SK-MEL-5 (cell line): Measurements from ENCODE around the gene GZMM. TPM values are rescaled to one million over a fixed set of nuclear protein-coding genes. Genes with fewer than 3 reads are reported as not detected.

ENCODE experiments used
- DNase-seq: peaks from one replicate; pipeline ENCODE4 v3.0.0-alpha.2; 2016; ENCODE audit warnings: low read depth, low spot score
- in situ Hi-C: cut with HindIII; loops from 2 replicates; pipeline ENCODE4 v1.10.0; 2016; ENCODE audit warnings: low sequenced_read_pairs, high pct_unique_total_duplicates, low pct_unique_long_range_greater_than_20kb
- total RNA-seq: library from RNA; depleted of rRNA; stranded (reverse); fragments of >200 nt; shearing (Covaris generic); gene quantifications from 2 replicates; pipeline ENCODE4 v1.2.3, GENCODE V29; 2014

Gene GZMM
- total RNA-seq, 1 experiment from 2014 or later: 0.21 TPM

- DNase-seq: no peak
- in situ Hi-C loops: no loop called here
Measured at GRCh38 chr19:508204-509150, 35.4 kb upstream of the GZMM start.

- peak; percentile 80 for DNase-seq
- in situ Hi-C loops: no loop called here
Measured at GRCh38 chr19:510606-511100, 33.2 kb upstream of the GZMM start.

GRCh38 chr19:511101-511851 is 32.6 kb upstream of the GZMM start:
- in situ Hi-C loops: no loop called here
- DNase-seq: no peak

GRCh38 chr19:512547-513365 is 31.1 kb upstream of the GZMM start:
- DNase-seq: no peak
- in situ Hi-C loops: no loop called here

- in situ Hi-C loops: no loop called here
- DNase-seq: no peak
Measured at GRCh38 chr19:513368-514165, 30.3 kb upstream of the GZMM start.

- in situ Hi-C loops: no loop called here
- no peak for DNase-seq
Measured at GRCh38 chr19:514166-514663, 29.6 kb upstream of the GZMM start.

- in situ Hi-C loops: no loop called here
Measured at GRCh38 chr19:517721-518597, 25.9 kb upstream of the GZMM start.

GRCh38 chr19:518598-519231 is 25.1 kb upstream of the GZMM start:
- DNase-seq: no peak
- in situ Hi-C loops: no loop called here

More at GRCh38 chr19:517721-518597, 25.9 kb upstream of the GZMM start:
- DNase-seq: no peak

GRCh38 chr19:519449-519865 is 24.4 kb upstream of the GZMM start:
- DNase-seq: no peak
- in situ Hi-C loops: no loop called here

GRCh38 chr19:522726-523125 is 21.1 kb upstream of the GZMM start:
- in situ Hi-C loops: no loop called here
- DNase-seq: no peak

- in situ Hi-C loops: no loop called here
- no peak for DNase-seq
Measured at GRCh38 chr19:524062-524674, 19.7 kb upstream of the GZMM start.

- in situ Hi-C loops: no loop called here
- no peak for DNase-seq
Measured at GRCh38 chr19:525029-525428, 18.8 kb upstream of the GZMM start.

- in situ Hi-C loops: no loop called here
- no peak for DNase-seq
Measured at GRCh38 chr19:525857-526419, 17.9 kb upstream of the GZMM start.

GRCh38 chr19:530134-531008 is 13.5 kb upstream of the GZMM start:
- DNase-seq: no peak
- in situ Hi-C loops: no loop called here
